SU-DHL-6 (cell line): ENCODE data around the gene DTNBP1.
A peak's percentile ranks its signal among the peaks of the same experiment; 100 is the strongest.

Experiments
- H2AFZ ChIP-seq: fragments of 200-600 bp; sonication (generic); 2 replicates; pipeline ENCODE4 v1.6.1; 2014; ENCODE audit warnings: low read depth, mild to moderate bottlenecking, moderate library complexity, mixed read lengths, antibody characterized with exemption, low read length; ENCODE audit not compliant: severe bottlenecking
- H3F3A ChIP-seq: fragments of 200-600 bp; shearing (Covaris generic); 2 replicates; pipeline ENCODE4 v1.6.0; 2016; ENCODE audit warnings: antibody characterized with exemption, mild to moderate bottlenecking; ENCODE audit not compliant: insufficient read depth
- H3K27ac ChIP-seq: fragments of 200-600 bp; sonication (generic); 2 replicates; pipeline ENCODE4 v1.5.1; 2016; ENCODE audit warnings: low read depth, mild to moderate bottlenecking, low read length, moderate library complexity, mixed read lengths
- H3K27me3 ChIP-seq: fragments of 200-600 bp; sonication (generic), shearing (Covaris generic); 2 replicates; pipeline ENCODE4 v1.6.0; 2014; ENCODE audit warnings: mild to moderate bottlenecking, low read length
- H3K36me3 ChIP-seq: fragments of 200-600 bp; sonication (generic); 2 replicates; pipeline ENCODE4 v1.6.1; 2014; ENCODE audit warnings: mild to moderate bottlenecking, low read length, mixed read lengths
- H3K4me2 ChIP-seq: fragments of 300-600, 200-600 bp; shearing (Covaris generic), sonication (generic); 2 replicates; pipeline ENCODE4 v1.6.0; 2014; ENCODE audit warnings: low read length, low read depth, mild to moderate bottlenecking; ENCODE audit not compliant: poor library complexity, severe bottlenecking
- H3K4me3 ChIP-seq: fragments of 200-600 bp; sonication (generic); 2 replicates; pipeline ENCODE4 v1.5.1; 2014; ENCODE audit warnings: antibody characterized with exemption, low read length, mild to moderate bottlenecking, mixed read lengths; ENCODE audit not compliant: insufficient read depth, poor library complexity, severe bottlenecking
- H3K79me2 ChIP-seq: fragments of 200-600 bp; sonication (generic); 2 replicates; pipeline ENCODE4 v1.6.1; 2014; ENCODE audit warnings: mild to moderate bottlenecking, low read length, moderate library complexity; ENCODE audit not compliant: insufficient read depth
- H3K9ac ChIP-seq: fragments of 200-600 bp; sonication (generic); 2 replicates; pipeline ENCODE4 v1.7.0; 2014; ENCODE audit warnings: mild to moderate bottlenecking, low read length
- H3K9me2 ChIP-seq: fragments of 200-600 bp; sonication (generic); replicated peaks from 2 replicates; pipeline ENCODE4 v1.6.1; 2014; ENCODE audit warnings: low read length; ENCODE audit not compliant: insufficient read depth
- H3K9me3 ChIP-seq: fragments of 200-600 bp; sonication (generic); 2 replicates; pipeline ENCODE4 v1.6.1; 2014; ENCODE audit warnings: low read length, mixed read lengths; ENCODE audit not compliant: insufficient read depth
- H4K20me1 ChIP-seq: fragments of 200-600 bp; sonication (generic); 2 replicates; pipeline ENCODE4 v1.6.1; 2014; ENCODE audit warnings: low read depth, mild to moderate bottlenecking, antibody characterized with exemption, low read length, moderate library complexity, mixed read lengths
- EZH2phosphoT487 ChIP-seq: fragments of 200-600 bp; sonication (generic), shearing (Covaris generic); conservative IDR thresholded peaks from 2 replicates; pipeline ENCODE4 v1.6.1; 2018; ENCODE audit warnings: mild to moderate bottlenecking, antibody characterized with exemption, low read length, moderate library complexity, mixed read lengths
- TF ChIP-seq, protein P1 (sequence below): fragments of 200-600 bp; sonication (generic); IDR thresholded peaks from one replicate; pipeline ENCODE4 v1.5.1; 2017; ENCODE audit warnings: antibody characterized with exemption, mild to moderate bottlenecking, low read length, moderate library complexity; ENCODE audit not compliant: insufficient read depth, poor library complexity, severe bottlenecking

DTNBP1 gene

DNA sequence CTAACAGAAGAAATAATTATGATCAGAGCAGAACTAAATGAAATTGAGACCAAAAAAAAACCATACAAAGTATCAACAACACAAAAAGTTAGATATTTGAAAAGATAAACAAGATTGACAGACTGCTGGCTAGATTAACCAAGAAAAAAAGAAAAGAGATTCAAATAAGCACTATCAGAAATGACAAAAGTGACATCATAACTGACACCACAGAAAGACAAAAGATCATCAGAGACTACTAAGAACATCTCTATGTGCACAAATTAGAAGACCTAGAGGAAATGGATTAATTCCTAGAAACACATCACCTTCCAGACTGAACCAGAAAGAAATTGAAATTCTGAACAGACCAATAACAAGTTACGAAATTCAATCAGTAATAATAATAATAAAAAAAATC, 17.9 kb downstream of the DTNBP1 start:
- Histone ChIP-seq H3K9ac (no peak overlapping the region), H3K27ac (no peak overlapping the region), H4K20me1 (peaks cover 16% of the 10 kb centered on the region), H3K9me2 (no peaks in the 10 kb centered on the region), H3K4me3 (no peak overlapping the region), H3K4me2 (no peak overlapping the region), H3K9me3 (no peaks in the 10 kb centered on the region), H3K79me2 (peaks cover 95% of the 10 kb centered on the region), H3K27me3 (no peaks in the 10 kb centered on the region), H2AFZ (no peak overlapping the region), H3K36me3 (peaks cover 67% of the 10 kb centered on the region), H3F3A (peaks cover 19% of the 10 kb centered on the region; the same call in 1 of the 2 replicates)
- TF ChIP-seq EZH2phosphoT487 = no peak
- TF ChIP-seq, protein P1, sequence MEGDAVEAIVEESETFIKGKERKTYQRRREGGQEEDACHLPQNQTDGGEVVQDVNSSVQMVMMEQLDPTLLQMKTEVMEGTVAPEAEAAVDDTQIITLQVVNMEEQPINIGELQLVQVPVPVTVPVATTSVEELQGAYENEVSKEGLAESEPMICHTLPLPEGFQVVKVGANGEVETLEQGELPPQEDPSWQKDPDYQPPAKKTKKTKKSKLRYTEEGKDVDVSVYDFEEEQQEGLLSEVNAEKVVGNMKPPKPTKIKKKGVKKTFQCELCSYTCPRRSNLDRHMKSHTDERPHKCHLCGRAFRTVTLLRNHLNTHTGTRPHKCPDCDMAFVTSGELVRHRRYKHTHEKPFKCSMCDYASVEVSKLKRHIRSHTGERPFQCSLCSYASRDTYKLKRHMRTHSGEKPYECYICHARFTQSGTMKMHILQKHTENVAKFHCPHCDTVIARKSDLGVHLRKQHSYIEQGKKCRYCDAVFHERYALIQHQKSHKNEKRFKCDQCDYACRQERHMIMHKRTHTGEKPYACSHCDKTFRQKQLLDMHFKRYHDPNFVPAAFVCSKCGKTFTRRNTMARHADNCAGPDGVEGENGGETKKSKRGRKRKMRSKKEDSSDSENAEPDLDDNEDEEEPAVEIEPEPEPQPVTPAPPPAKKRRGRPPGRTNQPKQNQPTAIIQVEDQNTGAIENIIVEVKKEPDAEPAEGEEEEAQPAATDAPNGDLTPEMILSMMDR = no peak

- TF ChIP-seq, protein P1 = no peak
- TF ChIP-seq EZH2phosphoT487 = no peak
- no peak overlapping the region for H3K4me3 ChIP-seq
- no peak overlapping the region for H3K9ac ChIP-seq
- no peak overlapping the region for H3K4me2 ChIP-seq
- H3K27me3 ChIP-seq = no peaks in the 10 kb centered on the region
- H3K9me2 ChIP-seq = no peaks in the 10 kb centered on the region
- 0 out of 2 replicates have a peak, but pooled peaks cover 12% of the 10 kb centered on the region for H3F3A ChIP-seq
- H3K79me2 ChIP-seq = peaks cover 99% of the 10 kb centered on the region
- no peaks in the 10 kb centered on the region for H3K9me3 ChIP-seq
- H3K36me3 ChIP-seq = peaks cover 63% of the 10 kb centered on the region
- peaks cover 8% of the 10 kb centered on the region for H4K20me1 ChIP-seq
- no peak overlapping the region for H3K27ac ChIP-seq
- no peak overlapping the region for H2AFZ ChIP-seq
Observed at GRCh38 chr6:15643542-15643941, 19.3 kb downstream of the DTNBP1 start.

DNA sequence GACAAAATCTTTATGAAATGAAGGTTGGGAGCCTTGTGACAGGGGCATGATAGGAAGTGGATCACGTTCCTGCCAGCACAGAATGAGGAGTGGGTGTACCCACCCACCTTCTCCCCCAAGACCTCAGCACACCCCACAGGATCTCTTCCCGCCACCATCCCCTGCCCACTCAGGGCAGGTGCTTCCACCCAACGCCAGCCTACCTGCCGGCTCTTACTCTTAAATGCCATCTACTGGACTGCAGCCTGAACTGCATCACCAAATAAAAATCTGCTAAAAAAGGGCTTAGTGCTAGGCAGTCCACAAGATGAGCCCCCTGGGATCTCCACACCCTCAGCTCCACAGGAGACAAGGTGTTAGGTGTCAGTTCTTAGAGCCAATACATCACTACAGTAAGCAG, 20.6 kb downstream of the DTNBP1 start:
- H3K9me3 ChIP-seq = no peaks in the 10 kb centered on the region

More for the DNA sequence above, 20.6 kb downstream of the DTNBP1 start:
- H3K9me2 ChIP-seq = no peaks in the 10 kb centered on the region
- no peak overlapping the region for H3K4me3 ChIP-seq
- H4K20me1 ChIP-seq = peaks cover 7% of the 10 kb centered on the region; the same call in 1 of the 2 replicates
- 0 out of 2 replicates have a peak, but pooled peaks cover 8% of the 10 kb centered on the region for H3F3A ChIP-seq
- H2AFZ ChIP-seq = no peak overlapping the region
- H3K9ac ChIP-seq = no peak overlapping the region
- peaks cover 56% of the 10 kb centered on the region for H3K36me3 ChIP-seq
- TF ChIP-seq, protein P1 = peak; percentile 85
- no peak for TF ChIP-seq EZH2phosphoT487
- peaks cover 91% of the 10 kb centered on the region for H3K79me2 ChIP-seq
- no peaks in the 10 kb centered on the region for H3K27me3 ChIP-seq
- H3K27ac ChIP-seq = no peak overlapping the region
- no peak overlapping the region for H3K4me2 ChIP-seq
